Naive thymus-derived CD4-positive, alpha-beta T cell (primary cell): Measurements from ENCODE around the gene PRPF4. TPM values are rescaled to one million over a fixed set of nuclear protein-coding genes. Genes with fewer than 3 reads are reported as not detected.

Experiments used
- polyA plus RNA-seq, 2 donors: library from polyadenylated mRNA; unstranded; fragments of 300-500 nt; fragmentation: Illumina TruSeq; gene quantifications; one replicate each; pipeline ENCODE4 v1.2.3, GENCODE V29; 2021
- total RNA-seq, 6 experiments: library from RNA in 5 of 6; stranded (reverse) in 5 of 6; gene quantifications; 1 replicate in 5 of 6; 2 replicates in 1 of 6; pipeline ENCODE4 v1.2.3 and lab custom pipeline; 2021 to 2026

PRPF4 gene
- total and polyA plus RNA-seq, 7 experiments from 2014 or later: 17.4 to 36.9 (median 22.0) TPM

Other genes starting within 250 kb of the PRPF4 start
- 1 to 10 TPM in 2 of 5 experiments, under 1 TPM in 3; 0.41 to 3.1 (median 0.96) TPM for gene ZFP37, start 218.9 kb upstream of the PRPF4 start, total RNA-seq
- 1 to 10 TPM; 1.7 to 4.9 TPM for gene ZFP37, start 218.9 kb upstream of the PRPF4 start, polyA plus RNA-seq
- 10 to 100 TPM in 1 of 5 experiments, 1 to 10 TPM in 4; 5.3 to 39.2 (median 5.4) TPM for gene SLC31A2, start 124.7 kb upstream of the PRPF4 start, total RNA-seq
- 1 to 10 TPM; 2.7 to 4.9 TPM for gene SLC31A2, start 124.7 kb upstream of the PRPF4 start, polyA plus RNA-seq
- 10 to 100 TPM; 22.4 to 50.6 (median 33.4) TPM for gene FKBP15, start 54.4 kb upstream of the PRPF4 start, total RNA-seq
- 10 to 100 TPM in 1 of 2 donors, 1 to 10 TPM in 1; 8.8 to 18.1 TPM for gene FKBP15, start 54.4 kb upstream of the PRPF4 start, polyA plus RNA-seq
- gene SLC31A1, start 54.1 kb upstream of the PRPF4 start, total RNA-seq: 10 to 100 TPM in 1 of 5 experiments, 1 to 10 TPM in 4; 4.5 to 10.4 (median 4.7) TPM
- gene SLC31A1, start 54.1 kb upstream of the PRPF4 start, polyA plus RNA-seq: 1 to 10 TPM; 3.0 to 4.1 TPM
- gene CDC26, start 86 bp upstream of the PRPF4 start, total RNA-seq: 10 to 100 TPM; 21.7 to 40.3 (median 34.4) TPM
- 100 to 1,000 TPM; 180 to 185 TPM for gene CDC26, start 86 bp upstream of the PRPF4 start, polyA plus RNA-seq
- not detected for gene RNF183, start 27.7 kb downstream of the PRPF4 start, total RNA-seq
- gene RNF183, start 27.7 kb downstream of the PRPF4 start, polyA plus RNA-seq: not detected
- 1 to 10 TPM in 4 of 5 experiments, under 1 TPM in 1; 0.27 to 1.7 (median 1.0) TPM for gene WDR31, start 64.6 kb downstream of the PRPF4 start, total RNA-seq
- gene WDR31, start 64.6 kb downstream of the PRPF4 start, polyA plus RNA-seq: under 1 TPM; 0.48 to 0.49 TPM
- gene BSPRY, start 73.9 kb downstream of the PRPF4 start, total RNA-seq: 1 to 10 TPM in 2 of 5 experiments, under 1 TPM in 1, not detected in 2; 0.13 to 9.6 (median 1.2) TPM
- under 1 TPM; 0.13 to 0.48 TPM for gene BSPRY, start 73.9 kb downstream of the PRPF4 start, polyA plus RNA-seq
- 10 to 100 TPM; 11.3 to 32.2 (median 20.5) TPM for gene HDHD3, start 101.3 kb downstream of the PRPF4 start, total RNA-seq
- 10 to 100 TPM; 47.1 to 52.8 TPM for gene HDHD3, start 101.3 kb downstream of the PRPF4 start, polyA plus RNA-seq
- 10 to 100 TPM; 25.1 to 45.5 (median 39.1) TPM for gene ALAD, start 125.6 kb downstream of the PRPF4 start, total RNA-seq
- 10 to 100 TPM; 24.2 to 31.4 TPM for gene ALAD, start 125.6 kb downstream of the PRPF4 start, polyA plus RNA-seq
- 10 to 100 TPM; 38.6 to 65.3 (median 50.9) TPM for gene POLE3, start 135.0 kb downstream of the PRPF4 start, total RNA-seq
- gene POLE3, start 135.0 kb downstream of the PRPF4 start, polyA plus RNA-seq: 100 to 1,000 TPM; 131 to 139 TPM
- under 1 TPM; 0.41 to 0.97 (median 0.61) TPM for gene C9orf43, start 135.1 kb downstream of the PRPF4 start, total RNA-seq
- under 1 TPM; 0.52 to 0.72 TPM for gene C9orf43, start 135.1 kb downstream of the PRPF4 start, polyA plus RNA-seq
- gene RGS3, start 188.1 kb downstream of the PRPF4 start, total RNA-seq: 10 to 100 TPM in 3 of 5 experiments, 1 to 10 TPM in 2; 5.8 to 43.4 (median 12.6) TPM
- gene RGS3, start 188.1 kb downstream of the PRPF4 start, polyA plus RNA-seq: 10 to 100 TPM in 1 of 2 donors, 1 to 10 TPM in 1; 4.9 to 11.6 TPM